GM19043 (cell line): Measurements from ENCODE around the gene FUT7.

ENCODE experiments used
- ATAC-seq: cut with Tn5 transposase; IDR thresholded peaks from one replicate; pipeline ENCODE4 v1.9.1; 2021; ENCODE audit warnings: low read depth; ENCODE audit not compliant: unreplicated experiment

The FUT7 gene

GRCh38 chr9:137031904-137032640, at the start of gene FUT7:
Gene FUT7, minus strand, starts transcription at chr9:137032088. Its CDS starts 97 bp downstream, at chr9:137031991.
- no peak for ATAC-seq

DNA sequence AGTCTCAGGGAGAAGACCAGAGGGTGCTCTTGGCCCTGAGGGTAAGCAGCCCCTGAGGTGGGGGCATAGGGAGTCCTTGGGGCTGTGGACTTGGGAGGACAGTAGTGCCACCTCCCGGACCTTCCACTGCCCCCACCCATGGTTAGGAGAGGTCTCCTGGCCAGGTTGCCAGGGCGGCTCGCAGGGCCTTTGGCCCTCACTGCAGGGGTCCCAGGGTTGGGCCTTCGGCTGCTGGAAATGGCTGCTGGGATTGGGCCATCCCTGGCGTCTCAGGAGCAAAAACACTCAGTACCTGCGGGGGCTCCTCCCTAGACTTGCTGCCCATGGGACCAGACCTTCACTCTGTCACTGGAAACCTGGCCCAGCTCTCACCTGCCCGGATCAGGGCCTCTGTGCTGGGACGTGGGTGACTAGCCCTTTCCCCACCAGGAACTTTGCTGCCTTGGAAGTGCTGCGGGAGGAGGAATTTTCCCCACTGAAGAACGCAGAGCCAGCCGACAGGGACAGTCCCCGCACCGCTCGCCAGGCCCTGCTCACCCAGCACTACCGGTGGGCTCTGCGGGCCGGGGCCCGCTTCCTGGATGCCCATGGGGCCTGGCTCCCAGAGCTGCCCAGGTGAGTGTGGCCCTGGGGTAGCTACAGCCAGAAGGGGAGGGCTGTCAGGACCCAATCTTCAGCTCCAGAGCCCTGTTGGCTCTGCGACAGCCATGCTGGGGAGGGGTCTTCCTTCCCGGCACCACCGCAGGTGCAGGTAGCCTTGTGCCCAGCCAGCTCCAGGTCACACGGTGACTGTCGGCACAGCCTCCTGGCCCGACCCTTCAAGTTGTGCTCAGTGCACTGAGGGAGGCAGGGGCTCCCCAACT, 48.6 kb upstream of the FUT7 start:
- no peak for ATAC-seq

DNA sequence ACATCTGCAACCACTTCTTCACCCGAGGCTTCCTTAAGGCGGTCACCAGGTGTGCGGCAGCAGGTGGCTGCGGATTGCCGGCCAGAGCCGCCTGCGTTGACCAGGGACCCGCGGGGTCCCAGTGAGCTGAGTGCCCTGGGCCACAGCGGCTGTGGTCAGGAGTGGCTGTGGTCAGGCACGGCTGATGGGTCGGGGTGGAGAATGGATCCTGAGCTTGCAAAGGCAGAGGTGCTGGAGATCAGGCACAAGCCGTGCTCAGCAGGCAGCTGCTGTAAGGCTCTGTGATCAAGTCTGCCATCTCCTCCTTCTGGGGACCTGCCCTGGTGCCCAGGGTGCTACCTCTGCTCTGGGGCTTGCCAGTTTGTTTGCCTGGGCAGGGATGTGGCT, 47.5 kb upstream of the FUT7 start:
- no peak for ATAC-seq

- no peak for ATAC-seq
Measured at GRCh38 chr9:137078701-137079400, 47.0 kb upstream of the FUT7 start.

GRCh38 chr9:137077758-137078693, 46.1 kb upstream of the FUT7 start:
- no peak for ATAC-seq

- no peak for ATAC-seq
Measured at GRCh38 chr9:137077010-137077747, 45.3 kb upstream of the FUT7 start, which contains the start of gene UAP1L1. Gene UAP1L1, plus strand, starts transcription at chr9:137077517. Its CDS starts 16 bp downstream, at chr9:137077533.

DNA sequence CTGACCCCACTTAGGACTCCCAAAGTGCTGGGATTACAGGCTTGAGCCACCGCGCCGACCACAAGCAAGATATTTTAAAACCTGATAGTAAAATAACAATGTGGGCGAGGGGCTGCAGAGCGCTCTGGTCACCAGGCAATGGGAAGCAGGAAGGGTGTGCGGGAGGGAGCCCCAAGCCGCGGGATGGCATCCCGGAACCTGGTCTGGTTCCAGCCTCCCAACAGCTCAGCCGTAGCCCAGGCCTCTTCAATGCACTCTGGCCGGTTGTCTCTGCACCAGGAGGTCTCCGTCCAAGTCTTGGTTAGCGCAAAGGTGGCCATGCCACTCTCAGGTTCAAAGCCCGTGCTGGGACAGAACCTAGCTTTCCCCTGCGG, 44.7 kb upstream of the FUT7 start:
- no peak for ATAC-seq

GRCh38 chr9:137075275-137075775, 43.4 kb upstream of the FUT7 start:
- ATAC-seq: no peak

DNA sequence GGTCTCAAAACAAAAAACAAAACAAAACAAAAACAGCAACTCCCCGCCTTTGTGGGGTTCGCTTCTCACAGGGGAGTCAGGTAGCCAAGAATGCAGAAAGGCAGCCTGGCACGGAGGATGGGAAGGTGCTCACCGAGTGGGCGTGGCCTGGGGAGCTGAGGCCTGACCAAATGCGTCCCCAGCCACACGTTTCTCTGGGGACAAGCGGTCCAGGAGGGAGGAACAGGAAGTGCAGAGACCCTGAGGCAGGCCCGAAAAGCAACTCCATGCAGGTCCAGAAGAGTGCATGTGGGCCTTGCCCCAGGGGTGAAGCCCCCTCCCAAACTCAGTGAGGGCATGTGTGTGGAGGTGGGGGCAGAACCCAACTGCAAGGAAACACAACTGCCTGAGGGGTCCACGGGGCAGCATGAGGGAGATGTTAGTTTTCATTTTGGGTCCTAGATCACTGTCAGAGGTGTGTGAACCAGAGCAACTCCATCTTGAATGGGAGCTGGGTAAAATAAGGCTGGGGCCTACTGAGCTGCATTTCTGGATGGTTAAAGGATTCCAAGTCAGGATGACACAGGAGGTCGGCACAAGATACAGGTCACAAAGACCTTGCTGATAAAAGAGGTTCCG, 42.9 kb upstream of the FUT7 start:
- no peak for ATAC-seq

DNA sequence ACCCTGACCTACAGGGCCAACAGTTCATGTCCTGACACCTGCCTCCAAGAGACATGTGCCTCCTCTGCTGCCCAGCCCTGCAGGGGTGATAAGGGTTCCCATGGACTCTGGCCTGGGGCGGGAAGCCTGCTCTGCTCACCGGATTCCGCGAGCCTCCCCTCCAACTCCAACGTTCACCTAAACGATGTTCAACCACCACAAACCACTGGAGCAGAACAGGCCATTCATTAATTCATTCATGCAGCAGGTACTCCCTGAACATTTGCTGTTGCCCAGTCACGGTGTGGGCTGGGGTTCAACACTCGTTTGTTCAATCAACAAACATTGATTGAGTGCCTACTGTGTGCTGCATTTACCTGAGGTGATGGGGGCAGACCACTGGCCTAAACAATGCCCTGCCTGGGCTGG, 42.1 kb upstream of the FUT7 start:
- ATAC-seq: no peak

DNA sequence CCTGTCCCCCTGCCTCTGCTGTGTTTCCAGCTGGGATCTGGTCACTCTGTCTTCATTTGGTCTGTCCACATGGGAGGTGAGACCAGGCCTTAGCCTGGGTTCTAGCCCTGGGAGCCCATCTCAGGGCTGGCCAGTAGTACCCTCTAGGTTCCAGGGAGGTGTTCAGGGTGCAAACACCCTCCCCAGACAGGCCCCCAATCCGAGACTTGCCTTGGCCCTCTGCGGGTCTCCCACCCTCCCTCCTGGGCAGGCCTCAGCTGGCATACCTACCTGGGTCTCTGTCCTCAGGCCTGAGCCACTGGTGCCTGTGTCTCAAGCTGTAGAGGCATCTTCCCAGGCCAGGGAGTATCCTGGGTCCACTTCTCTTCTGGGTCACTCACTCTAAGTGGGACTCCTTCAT, 39.4 kb upstream of the FUT7 start:
- no peak for ATAC-seq

GRCh38 chr9:137070906-137071275, 39.0 kb upstream of the FUT7 start:
- no peak for ATAC-seq

- peak; percentile 72 for ATAC-seq
Measured at GRCh38 chr9:137070201-137070905, 38.5 kb upstream of the FUT7 start, which contains the start of gene SAPCD2. Gene SAPCD2, minus strand, starts transcription at chr9:137070557. Its CDS starts 97 bp downstream, at chr9:137070460.

DNA sequence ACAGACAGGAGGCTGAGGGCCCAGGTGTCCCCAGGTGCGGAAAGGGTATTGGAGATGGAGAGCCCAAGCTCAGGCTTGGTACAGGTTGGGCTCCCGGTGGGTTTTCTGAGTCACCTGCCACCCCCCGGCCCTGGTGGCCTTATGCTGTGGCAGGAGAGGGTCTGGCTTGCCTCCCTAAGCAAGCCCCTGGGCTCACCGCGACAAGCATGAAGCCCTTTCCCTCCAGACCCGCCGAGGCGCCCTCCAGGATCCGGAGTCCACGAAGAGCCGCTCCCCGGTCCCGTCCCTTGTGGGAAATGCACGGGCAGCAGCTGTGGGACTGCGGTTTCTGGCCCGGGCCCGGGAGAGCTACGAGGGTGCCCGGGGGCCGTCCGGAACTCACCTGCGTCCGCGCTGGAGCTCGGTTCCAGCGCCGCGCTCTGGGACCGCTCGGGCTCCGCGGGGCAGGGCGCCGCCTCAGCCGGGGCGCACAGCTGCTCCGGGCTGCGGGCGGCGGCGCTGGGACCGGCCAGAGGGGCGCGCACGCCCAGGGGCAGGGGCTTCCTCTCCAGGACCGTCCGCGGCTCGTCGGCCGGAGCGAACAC, 37.7 kb upstream of the FUT7 start:
- peak; percentile 17 for ATAC-seq

DNA sequence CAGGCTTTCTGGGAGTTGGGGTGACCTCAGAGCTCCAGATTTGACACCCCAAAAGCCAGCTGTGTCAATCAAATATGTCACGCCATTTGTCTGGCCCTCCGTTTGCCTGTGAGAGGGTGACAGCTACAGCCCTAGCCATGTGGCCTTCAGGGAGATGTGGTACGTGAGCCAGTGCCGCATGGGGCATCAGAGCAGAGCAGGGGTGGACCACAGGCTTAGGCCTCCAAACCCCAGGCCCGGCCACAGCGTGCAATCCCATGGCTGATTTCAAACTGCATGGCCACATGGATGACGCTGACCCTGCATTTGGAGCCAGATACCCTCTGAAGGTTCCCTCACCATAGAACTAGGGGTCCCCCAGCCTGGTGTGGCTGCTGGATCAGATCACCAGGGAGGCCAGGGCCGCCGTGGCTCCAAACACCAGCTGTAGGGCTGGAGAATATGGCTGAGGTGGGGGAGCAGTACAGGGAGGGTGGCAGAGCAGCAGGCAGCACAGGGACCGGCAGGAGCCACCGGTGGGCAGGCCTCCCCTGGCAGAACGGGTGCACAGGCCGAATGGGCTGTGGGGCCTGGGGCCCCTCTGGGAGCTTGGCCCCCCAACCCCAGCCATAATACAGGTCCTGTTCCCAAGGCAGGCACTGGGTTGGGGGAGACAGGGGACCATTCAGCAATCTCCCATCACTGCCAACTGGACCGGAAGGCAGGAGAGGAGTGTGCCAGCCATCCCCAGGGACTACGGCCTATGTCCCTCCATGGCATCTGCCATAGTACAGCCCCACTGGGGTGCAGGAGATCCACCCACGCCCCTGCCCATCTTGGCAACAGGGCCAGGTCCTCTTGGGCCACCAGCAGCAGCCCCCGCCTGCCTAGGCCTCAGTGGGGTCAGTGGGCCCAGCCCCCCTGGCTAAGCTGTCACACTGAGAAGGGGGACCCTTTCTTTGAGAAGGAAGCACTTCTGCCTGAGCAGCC, 36.9 kb upstream of the FUT7 start:
- ATAC-seq: no peak

DNA sequence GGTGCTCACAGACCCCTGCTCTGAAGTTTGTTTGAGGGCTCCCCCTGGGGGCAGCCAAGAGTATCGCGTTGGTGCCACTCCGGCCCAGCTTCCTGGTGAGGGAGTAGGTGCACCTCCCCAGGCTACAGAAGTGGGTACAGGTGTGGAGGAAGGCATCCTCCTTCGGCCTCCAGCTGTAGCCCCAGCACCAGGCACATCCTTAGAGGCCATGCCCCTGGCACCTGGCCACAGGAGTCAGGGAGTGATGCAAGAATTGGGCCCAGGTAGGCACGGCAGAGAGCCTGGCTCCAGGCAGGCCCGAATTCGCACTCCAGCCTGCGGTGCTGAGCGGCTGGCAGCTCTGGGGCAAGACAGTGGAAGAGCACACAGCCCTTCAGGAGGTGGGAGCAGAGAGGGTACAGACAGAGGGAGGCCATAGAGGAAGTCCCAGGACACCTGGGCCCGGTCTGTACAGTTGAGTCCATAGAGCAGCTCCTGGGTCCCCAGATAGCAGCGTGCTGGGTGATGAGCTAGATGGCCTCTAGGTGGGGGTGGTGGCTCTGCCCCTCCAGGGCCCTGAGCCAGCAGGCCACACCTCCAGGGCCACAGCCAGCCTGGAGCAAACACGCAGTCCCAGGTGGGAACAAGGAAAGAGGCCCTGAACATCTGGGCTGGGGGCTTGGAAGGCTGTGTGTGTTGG, 36.1 kb upstream of the FUT7 start:
- ATAC-seq: no peak
